SK-N-SH (cell line): ENCODE results near the gene ELOVL6. TPM values are rescaled to one million over a fixed set of nuclear protein-coding genes. Genes with fewer than 3 reads are reported as not detected.

Experiments
- CTCF ChIA-PET: fragments of 300-600, 350-600 bp; formaldehyde crosslinking; extraction: SDS; loops from one replicate; lab custom pipeline; 2021; lab: Yijun Ruan, JAX
- POLR2A ChIA-PET: fragments of 350-600 bp; sonication (Branson Sonifier 250); formaldehyde crosslinking; extraction: SDS; loops from one replicate; lab custom pipeline; 2020; ENCODE audit warnings: antibody characterized with exemption, inconsistent platforms; lab: Yijun Ruan, JAX
- DNase-seq: peaks from one replicate; pipeline ENCODE4 v3.0.0; 2012
- H2AFZ ChIP-seq: fragments of 200-600 bp; sonication (generic); 2 replicates; pipeline ENCODE4 v1.8.1; 2016; ENCODE audit warnings: antibody characterized with exemption, mild to moderate bottlenecking, low read depth
- H3F3A ChIP-seq: fragments of 200-600 bp; sonication (generic); replicated peaks from 2 replicates; pipeline ENCODE3; 2016; ENCODE audit warnings: antibody characterized with exemption, mild to moderate bottlenecking; ENCODE audit not compliant: insufficient read depth
- H3K27ac ChIP-seq, 2 experiments: fragments of 200-500 bp in 1 of 2; fragments of 200-600 bp in 1 of 2; sonication (Bioruptor generic) in 1 of 2; sonication (generic), shearing (Covaris generic) in 1 of 2; 2 replicates each; pipeline versions ENCODE4 v1.5.1 to v1.6.1; 2014 to 2016; ENCODE audit warnings: low read depth in 2 of 2, inconsistent platforms in 1 of 2, low read length in 1 of 2, mild to moderate bottlenecking in 1 of 2, mixed read lengths in 1 of 2
- H3K27me3 ChIP-seq: fragments of 200-600 bp; sonication (generic), shearing (Covaris generic); 2 replicates; pipeline ENCODE4 v1.6.1; 2016; ENCODE audit warnings: mixed run types; ENCODE audit not compliant: insufficient read depth
- H3K36me3 ChIP-seq, 2 experiments: fragments of 200-500 bp in 1 of 2; fragments of 200-600 bp in 1 of 2; sonication (Bioruptor generic) in 1 of 2; sonication (generic) in 1 of 2; replicated peaks in 1 of 2; 2 replicates each; pipeline versions ENCODE3 to v1.5.1; 2014 to 2016; ENCODE audit warnings: low read length in 1 of 2, mild to moderate bottlenecking in 1 of 2; ENCODE audit not compliant: insufficient read depth in 2 of 2, control insufficient read depth in 1 of 2
- H3K4me1 ChIP-seq, 2 experiments: fragments of 200-500 bp in 1 of 2; fragments of 200-600 bp in 1 of 2; sonication (Bioruptor generic) in 1 of 2; sonication (generic), shearing (Covaris generic) in 1 of 2; 2 replicates each; pipeline versions ENCODE4 v1.5.1 to v1.6.1; 2014 to 2016; ENCODE audit warnings: low read depth in 1 of 2, low read length in 1 of 2, mixed run types in 1 of 2; ENCODE audit not compliant: insufficient read depth in 2 of 2, control insufficient read depth in 1 of 2
- H3K4me2 ChIP-seq: fragments of 200-600 bp; sonication (generic), shearing (Covaris generic); 2 replicates; pipeline ENCODE4 v1.6.1; 2017; ENCODE audit warnings: mixed run types
- H3K4me3 ChIP-seq, 2 experiments: fragments of 200-500 bp in 1 of 2; fragments of 200-600 bp in 1 of 2; sonication (Bioruptor generic) in 1 of 2; sonication (generic), shearing (Covaris generic) in 1 of 2; 2 replicates each; pipeline versions ENCODE4 v1.5.1 to v1.8.1; 2014 to 2016; ENCODE audit warnings: low read depth in 2 of 2, inconsistent platforms in 1 of 2, low read length in 1 of 2, mild to moderate bottlenecking in 1 of 2, mixed read lengths in 1 of 2, moderate library complexity in 1 of 2
- H3K79me2 ChIP-seq: fragments of 200-600 bp; sonication (generic); 2 replicates; pipeline ENCODE4 v1.8.1; 2017; ENCODE audit warnings: mild to moderate bottlenecking; ENCODE audit not compliant: insufficient read depth
- H3K9ac ChIP-seq: fragments of 200-600 bp; sonication (generic); 2 replicates; pipeline ENCODE4 v1.6.1; 2017; ENCODE audit warnings: mixed run types
- H3K9me2 ChIP-seq: fragments of 200-600 bp; sonication (generic); 2 replicates; pipeline ENCODE4 v1.6.1; 2017; ENCODE audit warnings: mixed run types
- H3K9me3 ChIP-seq: fragments of 200-600 bp; sonication (generic); 2 replicates; pipeline ENCODE4 v1.6.1; 2017; ENCODE audit warnings: mixed run types, mild to moderate bottlenecking, moderate library complexity
- H4K20me1 ChIP-seq: fragments of 200-600 bp; sonication (generic); 2 replicates; pipeline ENCODE4 v1.6.1; 2017; ENCODE audit warnings: mild to moderate bottlenecking, mixed run types; ENCODE audit not compliant: insufficient read depth
- CHD2 ChIP-seq: fragments of 150-350 bp; IDR thresholded peaks from 2 replicates; pipeline ENCODE4 v1.6.1; 2018; ENCODE audit warnings: low read length; ENCODE audit not compliant: partially characterized antibody
- ELF1 ChIP-seq: IDR thresholded peaks from 2 replicates; pipeline ENCODE4 v1.4.0; 2012
- EP300 ChIP-seq, 2 experiments: IDR thresholded peaks; 2 replicates each; pipeline versions ENCODE4 v1.4.0 to v1.6.1; 2012; ENCODE audit warnings: borderline replicate concordance in 1 of 2, low read depth in 1 of 2, low read length in 1 of 2
- JUND ChIP-seq: IDR thresholded peaks from 2 replicates; pipeline ENCODE4 v1.4.0; 2012
- MXI1 ChIP-seq: IDR thresholded peaks from 2 replicates; pipeline ENCODE4 v1.6.1; 2012; ENCODE audit warnings: mild to moderate bottlenecking, low read depth, low read length, improper control_type of control experiment
- NRF1 ChIP-seq: IDR thresholded peaks from 2 replicates; pipeline ENCODE4 v1.6.1; 2012; ENCODE audit warnings: low read depth, mild to moderate bottlenecking, low read length
- POLR2AphosphoS5 ChIP-seq: IDR thresholded peaks from 2 replicates; pipeline ENCODE4 v1.6.1; 2012; ENCODE audit warnings: low read depth, low read length
- RAD21 ChIP-seq: IDR thresholded peaks from 2 replicates; pipeline ENCODE4 v1.6.1; 2012; ENCODE audit warnings: mild to moderate bottlenecking, low read length
- RCOR1 ChIP-seq: fragments of 150-350 bp; IDR thresholded peaks from 2 replicates; pipeline ENCODE4 v1.6.1; 2017; ENCODE audit warnings: antibody characterized with exemption, low read length
- RFX5 ChIP-seq: IDR thresholded peaks from 2 replicates; pipeline ENCODE4 v1.6.1; 2012; ENCODE audit warnings: mild to moderate bottlenecking, improper control_type of control experiment, low read length
- RXRA ChIP-seq: IDR thresholded peaks from 2 replicates; pipeline ENCODE4 v1.4.0; 2012; ENCODE audit warnings: low read depth, mild to moderate bottlenecking, borderline replicate concordance
- SMC3 ChIP-seq: IDR thresholded peaks from 2 replicates; pipeline ENCODE4 v1.6.1; 2012; ENCODE audit warnings: low read depth, low read length, improper control_type of control experiment
- YY1 ChIP-seq: IDR thresholded peaks from 2 replicates; pipeline ENCODE4 v1.4.0; 2012; ENCODE audit warnings: low read depth, mild to moderate bottlenecking
- WGBS: methylation state at CpG from one replicate; pipeline ENCODE4 v1.1.6; 2017; ENCODE audit warnings: low lambda C conversion rate; 5-methylcytosine and 5-hydroxymethylcytosine counted together
- polyA plus RNA-seq, 3 experiments: library from polyadenylated mRNA; depleted of rRNA; stranded (reverse); fragments of >200 nt; gene quantifications; 2 replicates each; pipeline ENCODE4 v1.2.3, GENCODE V29; 2012
- TF ChIP-seq, protein P1 (sequence below): IDR thresholded peaks from 2 replicates; pipeline ENCODE4 v1.6.1; 2012; ENCODE audit warnings: mild to moderate bottlenecking, low read depth, low read length, moderate library complexity
- TF ChIP-seq, protein P2 (sequence below): IDR thresholded peaks from 2 replicates; pipeline ENCODE4 v1.4.0; 2012; ENCODE audit warnings: low read depth, borderline replicate concordance
- TF ChIP-seq, protein P3 (sequence below): fragments of 150-350 bp; IDR thresholded peaks from 2 replicates; pipeline ENCODE4 v1.6.1; 2017; ENCODE audit warnings: antibody characterized with exemption, low read length, low read depth, borderline replicate concordance
- TF ChIP-seq, protein P4 (sequence below): IDR thresholded peaks from 2 replicates; pipeline ENCODE4; 2012

ELOVL6 gene
- polyA plus RNA-seq, 1 of the 3 experiments (the other 2 are of a cell fraction) = 9.0 TPM

DNA sequence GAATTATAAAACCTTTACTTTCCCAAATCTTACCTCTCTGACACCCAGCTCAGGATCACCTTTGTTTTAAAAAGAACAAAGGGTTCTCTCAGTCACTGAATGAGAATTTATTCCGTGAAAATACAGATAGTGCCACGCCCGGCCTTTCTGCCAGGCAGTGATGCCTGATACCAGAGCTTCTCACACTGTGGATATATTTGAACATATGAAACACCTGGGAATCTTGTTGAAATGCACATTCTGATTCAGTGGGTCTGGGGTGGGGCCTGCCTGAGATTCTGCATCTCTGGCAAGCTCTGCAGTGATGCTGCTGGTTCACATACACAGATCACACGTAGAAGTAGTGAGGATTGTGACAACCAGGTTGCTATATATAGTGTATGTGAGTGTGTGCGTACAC is 46.0 kb downstream of the ELOVL6 start:
- H3K9ac ChIP-seq = no peak overlapping the region
- no peak overlapping the region for H2AFZ ChIP-seq
- H3K4me2 ChIP-seq = no peak overlapping the region
- H3K79me2 ChIP-seq = no peaks in the 10 kb centered on the region
- no peaks in the 10 kb centered on the region for H3K36me3 ChIP-seq
- no peaks in the 10 kb centered on the region for H3K9me2 ChIP-seq
- WGBS = 94% methylated on average over 5 of the region's 5 CpGs
- H4K20me1 ChIP-seq = no peaks in the 10 kb centered on the region
- peaks cover 0 to 7% of the 10 kb centered on the region in 2 experiments; a peak in 2 of 4 replicates for H3K4me1 ChIP-seq
- CTCF ChIA-PET = interaction anchor here (1.3 kb wide), 1 partner anchor 23 kb away, joined by 3 read pairs; no protein-coding TSS in a partner anchor
- no peak for DNase-seq
- no peak overlapping the region for H3K4me3 ChIP-seq
- no peaks in the 10 kb centered on the region for H3F3A ChIP-seq
- no peaks in the 10 kb centered on the region for H3K9me3 ChIP-seq
- POLR2A ChIA-PET = no interaction called here
- no peaks in the 10 kb centered on the region for H3K27me3 ChIP-seq
- TF ChIP-seq NRF1 (no peak), MXI1 (no peak), RAD21 (no peak), ELF1 (no peak), SMC3 (no peak), POLR2AphosphoS5 (no peak)
- no peak overlapping the region for H3K27ac ChIP-seq

DNA sequence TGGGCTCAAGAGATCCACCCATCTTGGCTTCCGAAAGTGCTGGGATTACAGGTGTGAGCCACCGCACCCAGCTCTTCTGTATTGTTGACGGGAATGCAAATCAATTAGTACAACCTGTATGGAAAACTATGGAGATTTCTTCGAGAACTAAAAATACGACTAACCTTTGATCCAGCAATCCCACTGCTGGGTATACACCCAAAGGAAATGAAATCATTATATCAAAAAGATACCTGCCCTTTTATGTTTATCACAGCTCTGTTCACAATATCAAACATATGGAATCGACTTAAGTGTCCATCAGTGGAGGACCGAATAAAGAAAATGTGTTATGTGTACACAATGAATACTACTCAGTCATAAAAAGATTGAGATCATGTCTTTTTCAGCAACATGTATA is 49.3 kb downstream of the ELOVL6 start:
- Histone ChIP-seq H3K27me3 (no peaks in the 10 kb centered on the region), H3K9ac (no peak overlapping the region), H3K9me3 (no peaks in the 10 kb centered on the region), H2AFZ (no peak overlapping the region), H3K4me1 (no peaks in the 10 kb centered on the region; a peak in 1 of 4 replicates), H3K79me2 (no peaks in the 10 kb centered on the region), H3K27ac (no peak overlapping the region), H3F3A (no peaks in the 10 kb centered on the region), H3K4me2 (no peak overlapping the region), H3K4me3 (no peak overlapping the region), H3K36me3 (no peaks in the 10 kb centered on the region), H3K9me2 (no peaks in the 10 kb centered on the region), H4K20me1 (no peaks in the 10 kb centered on the region)
- DNase-seq = no peak
- ChIA-PET CTCF (no interaction called here), POLR2A (no interaction called here)
- TF ChIP-seq RCOR1 = no peak
- no peak for TF ChIP-seq RFX5
- TF ChIP-seq YY1 = no peak
- no peak for TF ChIP-seq JUND
- TF ChIP-seq, protein P1, sequence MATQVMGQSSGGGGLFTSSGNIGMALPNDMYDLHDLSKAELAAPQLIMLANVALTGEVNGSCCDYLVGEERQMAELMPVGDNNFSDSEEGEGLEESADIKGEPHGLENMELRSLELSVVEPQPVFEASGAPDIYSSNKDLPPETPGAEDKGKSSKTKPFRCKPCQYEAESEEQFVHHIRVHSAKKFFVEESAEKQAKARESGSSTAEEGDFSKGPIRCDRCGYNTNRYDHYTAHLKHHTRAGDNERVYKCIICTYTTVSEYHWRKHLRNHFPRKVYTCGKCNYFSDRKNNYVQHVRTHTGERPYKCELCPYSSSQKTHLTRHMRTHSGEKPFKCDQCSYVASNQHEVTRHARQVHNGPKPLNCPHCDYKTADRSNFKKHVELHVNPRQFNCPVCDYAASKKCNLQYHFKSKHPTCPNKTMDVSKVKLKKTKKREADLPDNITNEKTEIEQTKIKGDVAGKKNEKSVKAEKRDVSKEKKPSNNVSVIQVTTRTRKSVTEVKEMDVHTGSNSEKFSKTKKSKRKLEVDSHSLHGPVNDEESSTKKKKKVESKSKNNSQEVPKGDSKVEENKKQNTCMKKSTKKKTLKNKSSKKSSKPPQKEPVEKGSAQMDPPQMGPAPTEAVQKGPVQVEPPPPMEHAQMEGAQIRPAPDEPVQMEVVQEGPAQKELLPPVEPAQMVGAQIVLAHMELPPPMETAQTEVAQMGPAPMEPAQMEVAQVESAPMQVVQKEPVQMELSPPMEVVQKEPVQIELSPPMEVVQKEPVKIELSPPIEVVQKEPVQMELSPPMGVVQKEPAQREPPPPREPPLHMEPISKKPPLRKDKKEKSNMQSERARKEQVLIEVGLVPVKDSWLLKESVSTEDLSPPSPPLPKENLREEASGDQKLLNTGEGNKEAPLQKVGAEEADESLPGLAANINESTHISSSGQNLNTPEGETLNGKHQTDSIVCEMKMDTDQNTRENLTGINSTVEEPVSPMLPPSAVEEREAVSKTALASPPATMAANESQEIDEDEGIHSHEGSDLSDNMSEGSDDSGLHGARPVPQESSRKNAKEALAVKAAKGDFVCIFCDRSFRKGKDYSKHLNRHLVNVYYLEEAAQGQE = no peak
- no peak for TF ChIP-seq POLR2AphosphoS5
- WGBS = 90% methylated on average over 7 of the region's 7 CpGs

DNA sequence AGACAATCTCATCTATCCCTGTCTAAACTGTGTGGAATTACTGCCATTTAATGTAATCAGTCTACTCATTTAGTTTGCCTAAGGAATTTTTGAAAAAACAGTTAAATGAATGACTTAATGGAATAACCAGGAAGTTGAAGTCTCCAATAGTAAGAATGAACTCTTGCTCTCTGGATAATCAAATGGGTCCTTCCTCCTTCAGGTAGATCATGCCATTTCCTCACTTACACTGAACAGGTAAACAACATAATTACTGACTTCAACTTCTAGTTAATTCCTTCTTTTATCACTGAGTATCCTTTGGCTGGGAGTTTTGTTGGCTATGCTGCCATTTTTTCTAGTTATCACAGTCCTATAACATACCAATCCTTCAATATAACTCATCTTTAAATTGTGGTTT is 56.0 kb downstream of the ELOVL6 start:
- H3K9me3 ChIP-seq = no peaks in the 10 kb centered on the region
- no peak for DNase-seq
- H3F3A ChIP-seq = no peaks in the 10 kb centered on the region
- POLR2A ChIA-PET = no interaction called here
- no peaks in the 10 kb centered on the region for H3K9me2 ChIP-seq
- H3K4me2 ChIP-seq = no peak overlapping the region
- no peaks in the 10 kb centered on the region for H3K36me3 ChIP-seq
- no peak overlapping the region for H3K27ac ChIP-seq
- CTCF ChIA-PET = no interaction called here
- H3K9ac ChIP-seq = no peak overlapping the region
- H2AFZ ChIP-seq = no peak overlapping the region
- no peak overlapping the region for H3K4me3 ChIP-seq
- H3K79me2 ChIP-seq = no peaks in the 10 kb centered on the region
- H3K27me3 ChIP-seq = no peaks in the 10 kb centered on the region
- H3K4me1 ChIP-seq = no peaks in the 10 kb centered on the region; a peak in 1 of 4 replicates
- H4K20me1 ChIP-seq = no peaks in the 10 kb centered on the region
- TF ChIP-seq, protein P2, sequence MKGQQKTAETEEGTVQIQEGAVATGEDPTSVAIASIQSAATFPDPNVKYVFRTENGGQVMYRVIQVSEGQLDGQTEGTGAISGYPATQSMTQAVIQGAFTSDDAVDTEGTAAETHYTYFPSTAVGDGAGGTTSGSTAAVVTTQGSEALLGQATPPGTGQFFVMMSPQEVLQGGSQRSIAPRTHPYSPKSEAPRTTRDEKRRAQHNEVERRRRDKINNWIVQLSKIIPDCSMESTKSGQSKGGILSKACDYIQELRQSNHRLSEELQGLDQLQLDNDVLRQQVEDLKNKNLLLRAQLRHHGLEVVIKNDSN = no peak
- no peak for TF ChIP-seq EP300 (IDR thresholded peaks at IDR 0.05; ENCODE audit: borderline replicate concordance in 1 of 2, low read depth in 1 of 2, low read length in 1 of 2)
- TF ChIP-seq, protein P3, sequence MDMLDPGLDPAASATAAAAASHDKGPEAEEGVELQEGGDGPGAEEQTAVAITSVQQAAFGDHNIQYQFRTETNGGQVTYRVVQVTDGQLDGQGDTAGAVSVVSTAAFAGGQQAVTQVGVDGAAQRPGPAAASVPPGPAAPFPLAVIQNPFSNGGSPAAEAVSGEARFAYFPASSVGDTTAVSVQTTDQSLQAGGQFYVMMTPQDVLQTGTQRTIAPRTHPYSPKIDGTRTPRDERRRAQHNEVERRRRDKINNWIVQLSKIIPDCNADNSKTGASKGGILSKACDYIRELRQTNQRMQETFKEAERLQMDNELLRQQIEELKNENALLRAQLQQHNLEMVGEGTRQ = no peak
- TF ChIP-seq CHD2 = no peak
- TF ChIP-seq SMC3 = no peak
- no peak for TF ChIP-seq RXRA
- TF ChIP-seq, protein P4, sequence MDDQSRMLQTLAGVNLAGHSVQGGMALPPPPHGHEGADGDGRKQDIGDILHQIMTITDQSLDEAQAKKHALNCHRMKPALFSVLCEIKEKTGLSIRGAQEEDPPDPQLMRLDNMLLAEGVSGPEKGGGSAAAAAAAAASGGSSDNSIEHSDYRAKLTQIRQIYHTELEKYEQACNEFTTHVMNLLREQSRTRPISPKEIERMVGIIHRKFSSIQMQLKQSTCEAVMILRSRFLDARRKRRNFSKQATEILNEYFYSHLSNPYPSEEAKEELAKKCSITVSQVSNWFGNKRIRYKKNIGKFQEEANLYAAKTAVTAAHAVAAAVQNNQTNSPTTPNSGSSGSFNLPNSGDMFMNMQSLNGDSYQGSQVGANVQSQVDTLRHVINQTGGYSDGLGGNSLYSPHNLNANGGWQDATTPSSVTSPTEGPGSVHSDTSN = no peak
- no peak for TF ChIP-seq POLR2AphosphoS5
- no peak for TF ChIP-seq ELF1
- no peak for TF ChIP-seq NRF1
